ENCODE data around the gene TRAP1. TPM values are rescaled to one million over a fixed set of nuclear protein-coding genes. Genes with fewer than 3 reads are reported as not detected.

The TRAP1 gene
- total RNA-seq, 2 experiments from 2014 or later = 68.0 to 75.9 TPM

GRCh38 chr16:3652373-3653195 lies 64.7 kb downstream of the TRAP1 start:
- H3K36me3 ChIP-seq (ENCODE audit: insufficient read depth, low read length) = peaks cover 35% of the 10 kb centered on the region
- H3K9me3 ChIP-seq (ENCODE audit: control insufficient read depth in 1 of 2, insufficient read depth in 1 of 2, low read length in 2 of 2) = no peaks in the 10 kb centered on the region
- TF ChIP-seq CTCF (IDR thresholded peaks at IDR 0.05) = no peak
- intact Hi-C loops (cut with DNase I, micrococcal nuclease) = no loop called here
- no peak overlapping the region for H3K4me3 ChIP-seq (ENCODE audit: low read length)
- H3K27ac Mint-ChIP-seq = no peak overlapping the region
- POLR2A ChIA-PET = no interaction called here
- no peaks in the 10 kb centered on the region for H3K9me3 Mint-ChIP-seq
- H3K27me3 ChIP-seq (ENCODE audit: control insufficient read depth in 1 of 2, insufficient read depth in 2 of 2, low read length in 2 of 2) = no peaks in the 10 kb centered on the region
- no peak overlapping the region for H3K4me3 Mint-ChIP-seq
- no peaks in the 10 kb centered on the region for H3K27me3 Mint-ChIP-seq
- CTCF ChIA-PET = no interaction called here
- peaks cover 3% of the 10 kb centered on the region for H3K4me1 ChIP-seq (ENCODE audit: insufficient read depth, low read length)
- H3K27ac ChIP-seq (ENCODE audit: low read depth in 1 of 2, low read length in 2 of 2) = no peak overlapping the region
- DNase-seq (peak in 1 of 14 experiments; percentile 30), ATAC-seq (ENCODE audit: poor library complexity) (no peak)
- H3K36me3 Mint-ChIP-seq (ENCODE audit: low read depth) = peaks cover 22% of the 10 kb centered on the region
- H3K4me1 Mint-ChIP-seq (ENCODE audit: low read depth) = peaks cover 5% of the 10 kb centered on the region

GRCh38 chr16:3651461-3652372 lies 65.6 kb downstream of the TRAP1 start:
- Histone ChIP-seq H3K4me3 (ENCODE audit: low read length) (no peak overlapping the region), H3K27ac (ENCODE audit: low read depth in 1 of 2, low read length in 2 of 2) (no peak overlapping the region), H3K9me3 (ENCODE audit: control insufficient read depth in 1 of 2, insufficient read depth in 1 of 2, low read length in 2 of 2) (no peaks in the 10 kb centered on the region), H3K36me3 (ENCODE audit: insufficient read depth, low read length) (peaks cover 26% of the 10 kb centered on the region), H3K4me1 (ENCODE audit: insufficient read depth, low read length) (peaks cover 3% of the 10 kb centered on the region), H3K27me3 (ENCODE audit: control insufficient read depth in 1 of 2, insufficient read depth in 2 of 2, low read length in 2 of 2) (no peaks in the 10 kb centered on the region)
- intact Hi-C loops (cut with DNase I, micrococcal nuclease) = no loop called here
- DNase-seq = peak in 1 of 14 experiments; percentile 2
- H3K27me3 Mint-ChIP-seq = no peaks in the 10 kb centered on the region
- H3K36me3 Mint-ChIP-seq (ENCODE audit: low read depth) = peaks cover 15% of the 10 kb centered on the region
- no peak for TF ChIP-seq CTCF (IDR thresholded peaks at IDR 0.05)
- H3K4me1 Mint-ChIP-seq (ENCODE audit: low read depth) = peaks cover 5% of the 10 kb centered on the region
- no peaks in the 10 kb centered on the region for H3K9me3 Mint-ChIP-seq
- H3K27ac Mint-ChIP-seq = no peak overlapping the region
- CTCF ChIA-PET = no interaction called here
- no peak for ATAC-seq (ENCODE audit: poor library complexity)
- H3K4me3 Mint-ChIP-seq = no peak overlapping the region
- POLR2A ChIA-PET = no interaction called here

- peak in 1 of 14 experiments; percentile 2 for DNase-seq
- H3K9me3 ChIP-seq (ENCODE audit: control insufficient read depth in 1 of 2, insufficient read depth in 1 of 2, low read length in 2 of 2) = no peaks in the 10 kb centered on the region
- no peak for TF ChIP-seq CTCF (IDR thresholded peaks at IDR 0.05)
These were observed 66.6 kb downstream of the TRAP1 start for GRCh38 chr16:3650631-3651265.

More at GRCh38 chr16:3650631-3651265, 66.6 kb downstream of the TRAP1 start:
- ChIA-PET POLR2A (interaction anchor here (0.7 kb wide), 1 partner anchor 212 kb away, joined by 3 read pairs; no protein-coding TSS in a partner anchor), CTCF (no interaction called here)
- H3K4me3 Mint-ChIP-seq = no peak overlapping the region
- H3K9me3 Mint-ChIP-seq = no peaks in the 10 kb centered on the region
- Histone ChIP-seq H3K4me3 (ENCODE audit: low read length) (no peak overlapping the region), H3K36me3 (ENCODE audit: insufficient read depth, low read length) (peaks cover 17% of the 10 kb centered on the region), H3K4me1 (ENCODE audit: insufficient read depth, low read length) (peaks cover 3% of the 10 kb centered on the region), H3K27me3 (ENCODE audit: control insufficient read depth in 1 of 2, insufficient read depth in 2 of 2, low read length in 2 of 2) (no peaks in the 10 kb centered on the region), H3K27ac (ENCODE audit: low read depth in 1 of 2, low read length in 2 of 2) (no peak overlapping the region)
- intact Hi-C loops (cut with DNase I, micrococcal nuclease) = no loop called here
- H3K27ac Mint-ChIP-seq = no peak overlapping the region
- H3K36me3 Mint-ChIP-seq (ENCODE audit: low read depth) = peaks cover 20% of the 10 kb centered on the region
- ATAC-seq (ENCODE audit: poor library complexity) = no peak
- H3K27me3 Mint-ChIP-seq = no peaks in the 10 kb centered on the region
- peaks cover 5% of the 10 kb centered on the region for H3K4me1 Mint-ChIP-seq (ENCODE audit: low read depth)

Data from CD4-positive, alpha-beta T cell (primary cell).